ENCODE data around the gene HDAC9. TPM values are rescaled to one million over a fixed set of nuclear protein-coding genes. Genes with fewer than 3 reads are reported as not detected.
A peak's percentile ranks its signal among the peaks of the same experiment; 100 is the strongest.
"Not testable (repeated sequence)": the region's sequence is repeated elsewhere in the genome, so short reads cannot be mapped to it uniquely, and the experiment has no call there.

Gene HDAC9
- total RNA-seq, 1 experiment from 2014 or later, result 159 TPM

GRCh38 chr7:19024261-19024660 is 528.7 kb downstream of the HDAC9 start:
- intact Hi-C loops (cut with micrococcal nuclease; ENCODE audit: unreplicated experiment), result no loop called here
- H3K27me3 Mint-ChIP-seq (ENCODE audit: unreplicated experiment), result no peaks in the 10 kb centered on the region
- no TSS peak for BruUV-seq (replicated peaks)
- no peak for DNase-seq
- CTCF ChIA-PET, result interaction anchor here (0.6 kb wide), 1 partner anchor 40 kb away, joined by 3 read pairs; no protein-coding TSS in a partner anchor
- TF ChIP-seq, protein P1, sequence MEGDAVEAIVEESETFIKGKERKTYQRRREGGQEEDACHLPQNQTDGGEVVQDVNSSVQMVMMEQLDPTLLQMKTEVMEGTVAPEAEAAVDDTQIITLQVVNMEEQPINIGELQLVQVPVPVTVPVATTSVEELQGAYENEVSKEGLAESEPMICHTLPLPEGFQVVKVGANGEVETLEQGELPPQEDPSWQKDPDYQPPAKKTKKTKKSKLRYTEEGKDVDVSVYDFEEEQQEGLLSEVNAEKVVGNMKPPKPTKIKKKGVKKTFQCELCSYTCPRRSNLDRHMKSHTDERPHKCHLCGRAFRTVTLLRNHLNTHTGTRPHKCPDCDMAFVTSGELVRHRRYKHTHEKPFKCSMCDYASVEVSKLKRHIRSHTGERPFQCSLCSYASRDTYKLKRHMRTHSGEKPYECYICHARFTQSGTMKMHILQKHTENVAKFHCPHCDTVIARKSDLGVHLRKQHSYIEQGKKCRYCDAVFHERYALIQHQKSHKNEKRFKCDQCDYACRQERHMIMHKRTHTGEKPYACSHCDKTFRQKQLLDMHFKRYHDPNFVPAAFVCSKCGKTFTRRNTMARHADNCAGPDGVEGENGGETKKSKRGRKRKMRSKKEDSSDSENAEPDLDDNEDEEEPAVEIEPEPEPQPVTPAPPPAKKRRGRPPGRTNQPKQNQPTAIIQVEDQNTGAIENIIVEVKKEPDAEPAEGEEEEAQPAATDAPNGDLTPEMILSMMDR (IDR thresholded peaks at IDR 0.05; ENCODE audit: unreplicated experiment), result no peak
- no peak overlapping the region for H3K4me3 Mint-ChIP-seq (ENCODE audit: low read depth, unreplicated experiment)
- no peaks in the 10 kb centered on the region for H3K9me3 Mint-ChIP-seq (ENCODE audit: low read depth, unreplicated experiment)
- H3K36me3 Mint-ChIP-seq (ENCODE audit: insufficient read depth, unreplicated experiment), result no peaks in the 10 kb centered on the region
- H3K4me1 Mint-ChIP-seq (ENCODE audit: low read depth, unreplicated experiment), result no peaks in the 10 kb centered on the region
- no peak overlapping the region for H3K27ac Mint-ChIP-seq (ENCODE audit: unreplicated experiment)

DNA sequence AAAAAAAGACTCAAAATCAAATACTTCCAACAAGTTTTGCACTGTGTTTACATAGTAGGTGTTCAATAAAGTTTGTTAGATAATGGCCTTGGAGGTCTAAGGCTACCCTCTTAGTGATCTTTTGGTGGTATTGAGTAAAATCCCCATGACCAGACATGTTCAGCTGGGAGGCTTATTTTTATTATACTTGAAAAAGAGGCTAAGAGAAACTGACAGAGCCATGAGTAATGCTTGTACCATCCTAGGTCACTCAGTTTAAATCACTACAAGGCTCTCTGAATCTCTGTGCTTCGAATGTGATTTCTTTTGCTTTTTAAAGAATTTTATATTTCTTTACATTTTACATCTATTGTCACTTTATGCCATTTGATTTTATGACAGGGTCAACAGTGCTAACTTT is 531.3 kb downstream of the HDAC9 start:
- Mint-ChIP-seq H3K9me3 (ENCODE audit: low read depth, unreplicated experiment) (no peaks in the 10 kb centered on the region), H3K36me3 (ENCODE audit: insufficient read depth, unreplicated experiment) (no peaks in the 10 kb centered on the region), H3K27me3 (ENCODE audit: unreplicated experiment) (no peaks in the 10 kb centered on the region), H3K4me3 (ENCODE audit: low read depth, unreplicated experiment) (no peak overlapping the region), H3K4me1 (ENCODE audit: low read depth, unreplicated experiment) (no peaks in the 10 kb centered on the region), H3K27ac (ENCODE audit: unreplicated experiment) (no peak overlapping the region)
- TF ChIP-seq, protein P1 (IDR thresholded peaks at IDR 0.05; ENCODE audit: unreplicated experiment), result no peak
- intact Hi-C loops (cut with micrococcal nuclease; ENCODE audit: unreplicated experiment), result no loop called here
- no TSS peak for BruUV-seq (replicated peaks)
- DNase-seq, result no peak
- CTCF ChIA-PET, result no interaction called here

GRCh38 chr7:19030281-19030680 is 534.7 kb downstream of the HDAC9 start:
- Mint-ChIP-seq H3K9me3 (ENCODE audit: low read depth, unreplicated experiment) (no peaks in the 10 kb centered on the region), H3K27me3 (ENCODE audit: unreplicated experiment) (no peaks in the 10 kb centered on the region), H3K36me3 (ENCODE audit: insufficient read depth, unreplicated experiment) (no peaks in the 10 kb centered on the region), H3K4me3 (ENCODE audit: low read depth, unreplicated experiment) (no peak overlapping the region), H3K27ac (ENCODE audit: unreplicated experiment) (no peak overlapping the region), H3K4me1 (ENCODE audit: low read depth, unreplicated experiment) (no peaks in the 10 kb centered on the region)
- DNase-seq, result no peak
- no TSS peak for BruUV-seq (replicated peaks)
- TF ChIP-seq, protein P1 (IDR thresholded peaks at IDR 0.05; ENCODE audit: unreplicated experiment), result no peak
- CTCF ChIA-PET, result no interaction called here
- intact Hi-C loops (cut with micrococcal nuclease; ENCODE audit: unreplicated experiment), result no loop called here

GRCh38 chr7:19032942-19033341 is 537.4 kb downstream of the HDAC9 start:
- H3K36me3 Mint-ChIP-seq (ENCODE audit: insufficient read depth, unreplicated experiment); intact Hi-C loops (cut with micrococcal nuclease; ENCODE audit: unreplicated experiment); CTCF ChIA-PET; H3K4me1 Mint-ChIP-seq (ENCODE audit: low read depth, unreplicated experiment); H3K9me3 Mint-ChIP-seq (ENCODE audit: low read depth, unreplicated experiment); H3K27ac Mint-ChIP-seq (ENCODE audit: unreplicated experiment); BruUV-seq (replicated peaks); DNase-seq; H3K4me3 Mint-ChIP-seq (ENCODE audit: low read depth, unreplicated experiment): not testable (repeated sequence)
- H3K27me3 Mint-ChIP-seq (ENCODE audit: unreplicated experiment), result peaks cover 14% of the 10 kb centered on the region

GRCh38 chr7:19051767-19052375 is 556.3 kb downstream of the HDAC9 start:
- intact Hi-C loops (cut with micrococcal nuclease; ENCODE audit: unreplicated experiment), result no loop called here
- H3K27me3 Mint-ChIP-seq (ENCODE audit: unreplicated experiment), result peaks cover 7% of the 10 kb centered on the region
- TF ChIP-seq, protein P1 (IDR thresholded peaks at IDR 0.05; ENCODE audit: unreplicated experiment), result peak; percentile 98
- H3K27ac Mint-ChIP-seq (ENCODE audit: unreplicated experiment), result no peak overlapping the region
- H3K4me3 Mint-ChIP-seq (ENCODE audit: low read depth, unreplicated experiment), result no peak overlapping the region
- no TSS peak for BruUV-seq (replicated peaks)
- H3K9me3 Mint-ChIP-seq (ENCODE audit: low read depth, unreplicated experiment), result peaks cover 6% of the 10 kb centered on the region
- DNase-seq, result peak; percentile 64
- CTCF ChIA-PET, result interaction anchor here (0.6 to 1.3 kb wide), 4 partner anchors 20 to 700 kb away, joined by 3 to 6 read pairs (median 4); no protein-coding TSS in a partner anchor
- no peaks in the 10 kb centered on the region for H3K36me3 Mint-ChIP-seq (ENCODE audit: insufficient read depth, unreplicated experiment)
- H3K4me1 Mint-ChIP-seq (ENCODE audit: low read depth, unreplicated experiment), result no peaks in the 10 kb centered on the region

Measured in Calu3 (cell line).